H1 (cell line): ENCODE data around the gene CUEDC1.

Experiments used
- CBX5 ChIP-seq: fragments of 300-800, 300-1000 bp; sonication (generic); IDR thresholded peaks from 2 replicates; pipeline ENCODE4 v1.7.1; 2016; ENCODE audit warnings: antibody characterized with exemption, low read length, low read depth
- EZH2 ChIP-seq: fragments of 200-600 bp; sonication (generic); IDR thresholded peaks from 2 replicates; pipeline ENCODE4 v1.7.1; 2012; ENCODE audit warnings: low read depth, mild to moderate bottlenecking, moderate library complexity, low read length, inconsistent platforms; ENCODE audit not compliant: severe bottlenecking
- GABPA ChIP-seq: IDR thresholded peaks from 2 replicates; pipeline ENCODE4 v1.6.1; 2011; ENCODE audit warnings: mild to moderate bottlenecking, low read length, moderate library complexity, borderline replicate concordance; ENCODE audit not compliant: insufficient read depth
- JUND ChIP-seq: IDR thresholded peaks from 2 replicates; pipeline ENCODE4 v1.6.1; 2011; ENCODE audit warnings: mild to moderate bottlenecking, improper control_type of control experiment, low read length
- SIN3A ChIP-seq, 2 experiments: IDR thresholded peaks in 1 of 2; conservative IDR thresholded peaks in 1 of 2; 2 replicates each; pipeline ENCODE4 v1.6.1; 2011 to 2012; ENCODE audit warnings: low read length in 2 of 2, improper control_type of control experiment in 1 of 2, low read depth in 1 of 2, mild to moderate bottlenecking in 1 of 2
- TF ChIP-seq, protein P1 (sequence below), 3 experiments: IDR thresholded peaks; 1 replicate in 2 of 3; 2 replicates in 1 of 3; pipeline versions ENCODE4 v1.5.1 to v1.6.1; 2011; ENCODE audit warnings: low read length in 3 of 3, mild to moderate bottlenecking in 3 of 3, inconsistent platforms in 2 of 3, low read depth in 1 of 3, moderate library complexity in 1 of 3; ENCODE audit not compliant: insufficient read depth in 1 of 3; ENCODE audit errors: control extremely low read depth in 1 of 3

DNA sequence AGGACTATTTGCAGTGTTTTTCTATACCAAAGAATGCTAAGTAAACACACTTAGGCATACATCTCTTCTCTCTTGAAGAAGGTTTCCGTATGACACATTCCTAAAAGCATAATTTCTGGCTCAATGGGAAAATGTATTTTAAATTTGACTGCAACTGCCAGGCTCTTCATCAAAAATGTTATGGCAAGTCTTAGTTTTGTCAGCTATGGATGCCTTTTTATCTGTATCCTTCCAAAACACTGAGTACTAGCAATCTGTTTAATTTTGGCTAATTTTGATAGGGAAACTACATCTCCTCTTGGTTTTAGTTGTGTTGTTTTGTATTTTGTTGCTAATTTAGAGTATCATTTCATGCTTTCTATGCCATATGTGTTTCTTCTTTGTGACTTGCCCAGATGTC lies 140.8 kb downstream of the CUEDC1 start:
- TF ChIP-seq EZH2: no peak
- no peak for TF ChIP-seq CBX5
- TF ChIP-seq, protein P1, sequence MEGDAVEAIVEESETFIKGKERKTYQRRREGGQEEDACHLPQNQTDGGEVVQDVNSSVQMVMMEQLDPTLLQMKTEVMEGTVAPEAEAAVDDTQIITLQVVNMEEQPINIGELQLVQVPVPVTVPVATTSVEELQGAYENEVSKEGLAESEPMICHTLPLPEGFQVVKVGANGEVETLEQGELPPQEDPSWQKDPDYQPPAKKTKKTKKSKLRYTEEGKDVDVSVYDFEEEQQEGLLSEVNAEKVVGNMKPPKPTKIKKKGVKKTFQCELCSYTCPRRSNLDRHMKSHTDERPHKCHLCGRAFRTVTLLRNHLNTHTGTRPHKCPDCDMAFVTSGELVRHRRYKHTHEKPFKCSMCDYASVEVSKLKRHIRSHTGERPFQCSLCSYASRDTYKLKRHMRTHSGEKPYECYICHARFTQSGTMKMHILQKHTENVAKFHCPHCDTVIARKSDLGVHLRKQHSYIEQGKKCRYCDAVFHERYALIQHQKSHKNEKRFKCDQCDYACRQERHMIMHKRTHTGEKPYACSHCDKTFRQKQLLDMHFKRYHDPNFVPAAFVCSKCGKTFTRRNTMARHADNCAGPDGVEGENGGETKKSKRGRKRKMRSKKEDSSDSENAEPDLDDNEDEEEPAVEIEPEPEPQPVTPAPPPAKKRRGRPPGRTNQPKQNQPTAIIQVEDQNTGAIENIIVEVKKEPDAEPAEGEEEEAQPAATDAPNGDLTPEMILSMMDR (IDR thresholded peaks at IDR 0.05; ENCODE audit: control extremely low read depth in 1 of 3, insufficient read depth in 1 of 3, low read depth in 1 of 3, low read length in 3 of 3): no peak
- no peak for TF ChIP-seq GABPA
- no peak for TF ChIP-seq JUND
- TF ChIP-seq SIN3A (conservative IDR thresholded peaks at IDR 0.05 in 1 of 2, IDR thresholded peaks at IDR 0.05 in 1 of 2; ENCODE audit: low read depth in 1 of 2, low read length in 2 of 2): no peak
